HG03060 (cell line): ENCODE data around the gene NUDT7.

Experiments
- ATAC-seq: cut with Tn5 transposase; IDR thresholded peaks from one replicate; pipeline ENCODE4 v1.9.1; 2021; ENCODE audit warnings: low read depth, moderate number of reproducible peaks; ENCODE audit not compliant: unreplicated experiment

NUDT7 gene

GRCh38 chr16:77775911-77776909 is 53.9 kb downstream of the NUDT7 start:
- ATAC-seq: no peak

- ATAC-seq: no peak
Measured at GRCh38 chr16:77777745-77778144, 55.4 kb downstream of the NUDT7 start.

- no peak for ATAC-seq
Measured at GRCh38 chr16:77780378-77780837, 58.1 kb downstream of the NUDT7 start.

GRCh38 chr16:77781091-77781490 is 58.8 kb downstream of the NUDT7 start:
- ATAC-seq: no peak

- no peak for ATAC-seq
Measured at GRCh38 chr16:77782694-77783093, 60.4 kb downstream of the NUDT7 start.

GRCh38 chr16:77784441-77785372 is 62.4 kb downstream of the NUDT7 start:
- no peak for ATAC-seq

- ATAC-seq: no peak
Measured at GRCh38 chr16:77785373-77785764, 63.1 kb downstream of the NUDT7 start.

GRCh38 chr16:77786186-77786847 is 64.0 kb downstream of the NUDT7 start:
- no peak for ATAC-seq

- no peak for ATAC-seq
Measured at GRCh38 chr16:77787452-77787851, 65.1 kb downstream of the NUDT7 start.

GRCh38 chr16:77788181-77789084 is 66.1 kb downstream of the NUDT7 start, which contains the start of gene VAT1L:
Gene VAT1L, plus strand, starts transcription at chr16:77788564. Its CDS starts 119 bp downstream, at chr16:77788683.
- ATAC-seq: no peak

GRCh38 chr16:77789085-77790008 is 67.0 kb downstream of the NUDT7 start:
- no peak for ATAC-seq

GRCh38 chr16:77790009-77790372 is 67.7 kb downstream of the NUDT7 start:
- no peak for ATAC-seq

- ATAC-seq: no peak
Measured at GRCh38 chr16:77790912-77791311, 68.6 kb downstream of the NUDT7 start.
